Measurements from ENCODE around the gene PTTG2.
"Not testable (repeated sequence)": the region's sequence is repeated elsewhere in the genome, so short reads cannot be mapped to it uniquely, and the experiment has no call there.

PTTG2 gene

GRCh38 chr4:37953620-37954293, 6.4 kb upstream of the PTTG2 start:
- DNase-seq (ENCODE audit: insufficient read length, low spot score): no peak
- FAIRE-seq: no peak

- no peak for DNase-seq (ENCODE audit: insufficient read length, low spot score)
- FAIRE-seq: no peak
These were observed 3.3 kb upstream of the PTTG2 start for GRCh38 chr4:37956941-37957340.

GRCh38 chr4:37958932-37959331, 1.3 kb upstream of the PTTG2 start:
- DNase-seq (ENCODE audit: insufficient read length, low spot score) (no peak), FAIRE-seq (no peak)

DNA sequence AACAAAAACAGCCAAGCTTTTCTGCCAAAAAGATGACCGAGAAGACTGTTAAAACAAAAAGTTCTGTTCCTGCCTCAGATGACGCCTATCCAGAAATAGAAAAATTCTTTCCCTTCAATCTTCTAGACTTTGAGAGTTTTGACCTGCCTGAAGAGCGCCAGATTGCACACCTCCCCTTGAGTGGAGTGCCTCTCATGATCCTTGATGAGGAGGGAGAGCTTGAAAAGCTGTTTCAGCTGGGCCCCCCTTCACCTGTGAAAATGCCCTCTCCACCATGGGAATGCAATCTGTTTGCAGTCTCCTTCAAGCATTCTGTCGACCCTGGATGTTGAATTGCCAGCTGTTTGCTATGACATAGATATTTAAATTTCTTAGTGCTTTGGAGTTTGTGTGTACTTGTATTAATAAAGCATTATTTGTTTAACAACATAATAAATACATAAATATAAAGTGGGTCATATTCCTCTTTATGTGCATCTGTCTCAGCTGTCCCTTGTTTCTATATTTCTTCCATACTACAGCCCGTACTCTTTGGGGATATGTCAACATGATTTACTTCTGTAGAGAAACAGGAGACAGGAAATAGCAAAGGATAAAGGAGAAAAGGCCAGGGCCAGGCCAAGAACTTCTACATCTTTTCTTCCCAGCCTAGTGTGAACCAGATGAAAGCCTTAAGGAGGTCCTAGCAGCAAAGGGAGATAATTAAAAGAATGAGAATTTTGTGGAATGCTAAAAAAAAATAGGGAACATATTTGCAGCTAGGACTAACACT, 667 bp downstream of the PTTG2 start:
- DNase-seq (ENCODE audit: insufficient read length, low spot score) (no peak), FAIRE-seq (no peak)

DNA sequence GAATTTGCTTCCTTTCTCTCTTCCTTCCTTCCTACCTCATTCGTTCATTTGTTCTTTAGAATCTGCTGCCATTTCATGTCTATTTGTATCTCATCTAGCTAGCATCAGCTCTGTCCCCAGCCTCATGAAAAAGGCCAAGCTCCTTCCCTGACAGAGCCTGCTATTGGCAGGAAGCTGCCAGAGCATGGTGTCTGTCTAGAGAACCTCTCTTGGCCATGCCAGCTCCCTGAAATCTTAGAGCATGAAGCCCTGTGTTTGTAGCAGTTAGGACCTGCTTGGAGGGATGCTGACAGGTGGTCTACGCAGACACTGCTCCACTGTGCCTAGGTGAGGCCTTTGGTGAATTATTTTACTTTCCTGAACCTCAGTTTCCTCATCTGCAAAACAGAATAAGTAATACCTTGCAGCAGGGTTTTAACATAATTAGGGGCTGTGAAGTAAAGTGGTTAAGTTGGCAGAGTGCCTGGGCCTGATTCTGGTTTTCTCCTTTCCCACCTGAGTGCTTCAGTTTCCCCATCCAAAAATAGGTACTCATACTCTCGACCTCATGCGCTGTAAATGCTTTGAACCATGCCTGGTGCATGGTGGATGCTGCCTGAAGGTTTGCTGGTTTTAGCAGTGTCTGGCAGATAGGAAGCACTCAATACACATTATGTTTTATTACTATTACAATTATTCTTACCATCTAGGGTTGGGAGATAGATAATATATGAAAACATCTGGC, 4.7 kb downstream of the PTTG2 start:
- no peak for DNase-seq (ENCODE audit: insufficient read length, low spot score)
- no peak for FAIRE-seq

DNA sequence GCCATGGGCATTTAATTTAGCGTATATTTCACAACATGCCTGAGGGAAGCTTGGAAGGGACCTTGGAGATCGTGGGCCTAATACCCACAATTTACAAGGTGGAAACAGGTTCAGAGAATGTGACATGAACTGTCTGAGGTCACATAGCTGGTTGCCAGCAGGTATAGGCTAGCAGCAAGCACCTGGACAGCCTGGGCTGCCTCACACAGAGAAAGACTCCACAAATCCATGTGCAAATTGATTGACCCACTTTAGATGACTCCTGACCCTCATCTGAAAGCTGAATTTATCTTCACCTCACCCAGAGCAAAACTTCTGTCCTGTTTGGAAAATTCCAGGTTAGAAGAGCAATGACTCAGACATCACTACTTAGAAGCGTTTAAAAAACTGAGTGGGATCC, 5.8 kb downstream of the PTTG2 start:
- FAIRE-seq: no peak
- no peak for DNase-seq (ENCODE audit: insufficient read length, low spot score)

DNA sequence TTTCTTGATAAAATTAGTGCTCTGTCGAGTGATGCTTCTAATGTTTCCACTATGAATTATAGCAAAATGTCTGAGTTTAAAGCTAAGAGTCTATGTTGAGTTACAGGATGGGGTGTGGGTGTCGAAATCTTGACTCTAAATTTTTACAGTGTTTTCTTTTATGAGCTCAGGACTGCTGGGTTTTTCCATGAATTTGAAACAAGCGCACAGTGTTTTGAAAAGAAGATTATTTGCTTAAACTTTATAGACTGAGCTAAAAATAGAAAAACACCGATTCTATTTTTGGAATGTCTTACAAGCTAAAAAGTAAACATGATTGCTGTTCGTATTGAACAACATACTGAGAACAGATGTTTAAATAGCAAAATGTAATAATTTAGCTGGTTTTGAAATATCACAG, 7.5 kb downstream of the PTTG2 start:
- FAIRE-seq (peak; percentile 33), DNase-seq (ENCODE audit: insufficient read length, low spot score) (no peak)

GRCh38 chr4:37968747-37969146, 8.5 kb downstream of the PTTG2 start:
- DNase-seq (ENCODE audit: insufficient read length, low spot score) (no peak), FAIRE-seq (no peak)

- FAIRE-seq: peak; percentile 11
- DNase-seq (ENCODE audit: insufficient read length, low spot score): no peak
These were observed 10.5 kb downstream of the PTTG2 start for GRCh38 chr4:37970702-37971101.

DNA sequence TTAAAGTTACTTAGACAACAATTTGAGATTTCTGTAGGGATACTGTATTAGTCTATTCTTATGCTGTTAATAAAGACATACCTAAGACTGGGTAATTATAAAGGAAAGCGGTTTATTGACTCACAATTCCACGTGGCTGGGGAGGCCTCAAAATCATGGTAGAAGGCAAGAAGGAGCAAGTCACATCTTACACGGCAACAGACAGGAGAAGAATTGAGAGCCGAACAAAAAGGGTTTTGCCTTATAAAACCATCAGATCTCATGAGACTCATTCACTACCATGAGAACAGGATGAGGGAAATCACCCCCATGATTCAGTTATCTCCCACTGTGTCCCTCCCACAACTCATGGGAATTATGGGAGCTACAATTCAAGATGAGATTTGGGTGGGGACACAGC, 11.0 kb downstream of the PTTG2 start:
- FAIRE-seq (no peak), DNase-seq (ENCODE audit: insufficient read length, low spot score) (no peak)

DNA sequence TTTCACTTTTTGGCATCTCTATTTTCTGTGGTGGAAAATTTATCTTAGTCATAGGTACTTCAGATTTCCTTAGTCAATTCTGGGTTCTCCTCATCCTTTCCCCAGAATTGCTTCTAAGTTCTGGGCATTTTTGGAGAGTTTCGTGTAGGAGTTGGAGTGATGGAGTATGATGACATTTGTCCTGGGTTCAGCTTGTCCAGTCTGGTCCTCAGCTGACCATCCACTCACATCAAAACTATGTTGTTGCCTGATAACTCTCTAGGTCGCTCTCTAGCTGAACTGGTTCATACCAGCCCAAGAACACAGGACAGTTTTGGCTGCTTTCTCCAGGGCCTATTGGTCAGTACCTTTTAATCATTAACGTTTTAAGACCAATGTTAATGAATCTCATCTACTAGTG, 13.2 kb downstream of the PTTG2 start:
- FAIRE-seq (peak; percentile 78), DNase-seq (ENCODE audit: insufficient read length, low spot score) (no peak)

GRCh38 chr4:37975321-37975822, 15.2 kb downstream of the PTTG2 start:
- DNase-seq (ENCODE audit: insufficient read length, low spot score); FAIRE-seq: not testable (repeated sequence)

DNA sequence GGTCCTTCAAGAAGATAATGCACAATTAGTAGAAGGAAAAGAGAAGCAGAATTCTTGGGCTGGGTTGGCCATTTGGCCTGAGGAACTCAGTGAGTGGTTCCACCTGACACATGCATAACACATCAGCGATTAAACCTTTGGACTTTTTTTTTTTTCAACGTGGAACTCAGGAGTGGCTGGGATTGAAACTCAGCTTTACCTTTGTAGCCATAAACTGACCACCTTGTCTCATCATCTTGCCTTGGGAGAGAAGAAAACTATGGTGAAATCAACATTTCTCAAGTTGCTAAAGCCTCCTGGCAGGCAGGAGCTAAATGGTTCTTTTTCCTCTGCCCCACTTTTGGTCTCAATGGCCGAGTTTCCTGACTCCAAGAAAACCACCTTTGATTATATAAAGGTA, 16.3 kb downstream of the PTTG2 start:
- FAIRE-seq: no peak
- no peak for DNase-seq (ENCODE audit: insufficient read length, low spot score)

DNA sequence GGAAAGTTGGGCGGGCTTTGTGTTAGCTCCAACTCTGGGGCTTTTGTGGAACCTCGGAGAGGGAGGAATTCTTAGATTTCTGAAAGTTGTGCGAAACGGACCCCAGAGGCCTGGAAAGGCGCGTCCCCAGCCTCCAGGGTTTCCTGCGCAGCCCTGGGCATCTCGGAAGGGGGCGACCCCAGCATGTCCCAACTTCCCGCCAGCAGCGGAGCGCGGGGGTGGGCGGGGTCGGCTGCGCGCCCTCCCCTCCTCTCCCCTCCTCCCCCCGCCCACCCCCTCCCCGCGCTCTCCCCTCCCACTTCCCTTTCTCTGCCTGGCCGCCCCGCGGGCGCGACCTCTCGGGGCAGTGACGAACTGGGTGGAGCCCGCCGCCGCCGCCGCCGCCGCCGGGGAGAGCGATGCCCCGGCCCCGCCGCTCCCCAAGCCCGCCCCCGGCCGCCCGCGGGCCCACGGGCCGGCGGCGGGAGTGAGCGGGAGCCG, 16.8 kb downstream of the PTTG2 start:
- FAIRE-seq: no peak
- peak; percentile 74 for DNase-seq (ENCODE audit: insufficient read length, low spot score)

DNA sequence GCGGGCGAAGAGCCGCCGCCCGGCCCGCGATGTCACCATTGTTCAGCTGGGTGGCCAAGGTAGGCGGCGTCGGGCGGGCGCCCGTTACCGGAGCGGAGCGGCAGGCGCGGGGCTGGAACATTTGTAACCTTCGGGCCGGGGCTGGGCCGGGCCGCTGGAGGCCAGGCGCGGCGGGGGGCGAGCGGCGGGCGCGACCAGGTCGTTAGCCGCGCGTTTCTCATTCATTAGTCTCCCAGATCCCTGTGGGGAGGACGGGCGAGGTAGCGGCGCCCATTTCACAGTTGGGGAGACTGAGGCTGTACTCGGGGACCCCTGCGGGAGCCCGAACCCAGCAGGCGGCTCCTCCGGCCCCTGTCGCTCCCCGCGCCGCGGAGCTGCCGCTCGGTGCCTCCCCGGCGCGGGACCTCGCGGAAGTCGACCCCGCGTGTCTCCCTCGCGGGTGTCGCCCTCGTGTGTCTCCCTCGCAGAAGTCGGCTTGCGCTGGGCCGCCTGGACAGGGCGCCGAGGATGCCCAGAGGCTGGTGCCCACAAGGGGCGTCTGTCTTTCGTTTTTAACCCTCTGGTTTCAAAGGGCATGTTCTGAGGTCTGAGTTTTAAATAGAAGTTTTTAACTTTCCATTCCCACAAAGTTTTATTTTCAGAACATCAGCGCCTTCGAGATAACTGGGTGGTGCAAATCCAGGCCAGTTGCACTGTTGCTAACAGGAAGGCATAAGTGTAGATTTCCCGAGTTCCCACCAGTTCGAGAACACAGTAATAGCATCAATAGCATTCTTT, 17.5 kb downstream of the PTTG2 start:
- peak; percentile 91 for FAIRE-seq
- DNase-seq (ENCODE audit: insufficient read length, low spot score): peak; percentile 71

DNA sequence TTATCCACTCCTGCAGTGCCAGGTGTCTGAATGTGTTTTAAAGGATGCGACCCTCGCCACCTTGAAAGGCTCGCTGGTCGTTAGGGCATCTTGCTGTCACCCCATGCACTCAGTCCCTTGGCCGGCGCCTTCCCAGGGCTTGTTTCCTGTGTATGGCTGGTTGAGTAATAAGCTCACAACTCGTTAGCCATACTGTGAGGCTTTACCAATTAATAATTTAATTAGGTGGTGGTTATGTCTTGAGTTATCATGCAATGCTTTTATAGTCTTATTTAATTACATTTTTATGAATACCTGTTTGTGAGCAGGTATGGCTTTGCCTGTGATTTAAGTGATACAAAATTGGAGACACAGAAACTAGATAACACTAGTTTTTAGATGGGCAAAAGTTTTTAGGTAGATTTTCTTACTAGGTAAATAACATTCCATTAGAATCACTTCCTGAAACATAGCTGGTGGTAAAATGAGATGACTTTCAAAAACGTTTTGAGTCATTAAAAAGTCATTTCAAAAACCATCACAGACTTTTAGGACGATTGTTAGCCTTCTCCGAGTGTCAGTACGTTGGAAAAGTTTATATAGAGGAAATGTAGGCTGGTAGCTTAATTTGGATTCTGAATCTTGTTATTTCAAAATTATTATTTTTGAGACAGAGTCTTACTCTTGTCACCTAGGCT, 18.2 kb downstream of the PTTG2 start:
- FAIRE-seq (peak; percentile 26), DNase-seq (ENCODE audit: insufficient read length, low spot score) (no peak)

- no peak for DNase-seq (ENCODE audit: insufficient read length, low spot score)
- FAIRE-seq: no peak
These were observed 20.0 kb downstream of the PTTG2 start for GRCh38 chr4:37980246-37980645.

DNA sequence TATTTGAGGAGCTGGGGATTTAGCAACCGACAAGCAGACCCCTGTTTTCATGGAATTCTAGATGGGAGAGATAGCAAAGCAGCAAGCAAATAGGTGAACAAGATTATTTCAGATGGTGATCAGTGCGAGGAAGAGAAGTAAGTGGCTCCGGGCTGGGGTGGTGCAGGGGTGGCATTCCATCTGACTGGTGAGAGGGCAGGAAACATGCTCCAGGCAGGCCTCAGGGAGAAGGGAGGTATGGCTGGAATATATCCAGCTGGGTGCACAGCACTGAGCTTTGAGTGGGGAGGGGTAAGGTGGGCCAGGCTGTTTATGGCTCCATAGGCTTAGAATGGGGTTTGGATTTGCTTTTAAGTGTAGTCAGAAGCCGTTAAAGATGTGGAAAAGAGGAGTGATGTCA, 21.2 kb downstream of the PTTG2 start:
- DNase-seq (ENCODE audit: insufficient read length, low spot score) (no peak), FAIRE-seq (no peak)

GRCh38 chr4:37981844-37982720, 21.9 kb downstream of the PTTG2 start:
- DNase-seq (ENCODE audit: insufficient read length, low spot score): no peak
- peak; percentile 52 for FAIRE-seq

Measured in GM19239 (cell line).